GM12878 (cell line): ENCODE measurements around the gene CTAG1B.
"Not testable (repeated sequence)": the region's sequence is repeated elsewhere in the genome, so short reads cannot be mapped to it uniquely, and the experiment has no call there.

Source experiments
- MAX ChIP-seq: IDR thresholded peaks from 2 replicates; pipeline ENCODE4 v1.6.1; 2012; ENCODE audit warnings: low read depth, low read length, improper control_type of control experiment
- NR2C1 ChIP-seq: fragments of 450-650 bp; IDR thresholded peaks from 2 replicates; pipeline ENCODE4 v1.6.1; 2017; ENCODE audit warnings: antibody characterized with exemption, mild to moderate bottlenecking, moderate library complexity
- POLR2A ChIP-seq: IDR thresholded peaks from 2 replicates; pipeline ENCODE4 v1.6.1; 2011; ENCODE audit warnings: low read depth, mild to moderate bottlenecking, low read length
- POLR2AphosphoS5 ChIP-seq: IDR thresholded peaks from 2 replicates; pipeline ENCODE4 v1.6.1; 2011; ENCODE audit warnings: mild to moderate bottlenecking, low read length, inconsistent platforms
- PRDM15 ChIP-seq: fragments of 450-650 bp; formaldehyde crosslinking; IDR thresholded peaks from 2 replicates; pipeline ENCODE4 v1.4.0; 2020; ENCODE audit warnings: mild to moderate bottlenecking, moderate library complexity
- RAD21 ChIP-seq: IDR thresholded peaks from 2 replicates; pipeline ENCODE4 v1.6.1; 2011; ENCODE audit warnings: mild to moderate bottlenecking, low read depth, low read length, moderate library complexity; ENCODE audit not compliant: insufficient read depth
- RB1 ChIP-seq: fragments of 450-650 bp; formaldehyde crosslinking; IDR thresholded peaks from 2 replicates; pipeline ENCODE4 v1.6.1; 2017; ENCODE audit warnings: mild to moderate bottlenecking, borderline replicate concordance
- RFX5 ChIP-seq: IDR thresholded peaks from 2 replicates; pipeline ENCODE4 v1.6.1; 2011; ENCODE audit warnings: low read depth, low read length, improper control_type of control experiment
- USF2 ChIP-seq: IDR thresholded peaks from 2 replicates; pipeline ENCODE4 v1.6.1; 2011; ENCODE audit warnings: low read depth, low read length, improper control_type of control experiment, borderline replicate concordance
- ZNF24 ChIP-seq: fragments of 450-650 bp; IDR thresholded peaks from 2 replicates; pipeline ENCODE4 v1.6.1; 2017; ENCODE audit warnings: antibody characterized with exemption, mild to moderate bottlenecking
- TF ChIP-seq, protein P1 (sequence below): IDR thresholded peaks from 2 replicates; pipeline ENCODE4 v1.6.1; 2011; ENCODE audit warnings: borderline replicate concordance, low read depth, mild to moderate bottlenecking, moderate library complexity, mixed read lengths, low read length; ENCODE audit not compliant: insufficient read depth; ENCODE audit errors: extremely low read length
- TF ChIP-seq, protein P2 (sequence below), 3 experiments: IDR thresholded peaks in 2 of 3; conservative IDR thresholded peaks in 1 of 3; 2 replicates each; pipeline ENCODE4 v1.5.1; 2011; ENCODE audit warnings: low read depth in 3 of 3, low read length in 3 of 3, mild to moderate bottlenecking in 3 of 3, control low read depth in 2 of 3, moderate library complexity in 2 of 3, inconsistent platforms in 1 of 3, mixed read lengths in 1 of 3; ENCODE audit not compliant: control insufficient read depth in 2 of 3, insufficient read depth in 1 of 3; ENCODE audit errors: extremely low read depth in 1 of 3

GRCh38 chrX:154643708-154644107 is 24.6 kb upstream of the CTAG1B start:
- not testable (repeated sequence) for TF ChIP-seq POLR2A; ZNF24; NR2C1; RFX5; POLR2AphosphoS5; USF2; MAX; RB1; RAD21; PRDM15 (CRISPR knock-in tag)
- TF ChIP-seq, protein P1, sequence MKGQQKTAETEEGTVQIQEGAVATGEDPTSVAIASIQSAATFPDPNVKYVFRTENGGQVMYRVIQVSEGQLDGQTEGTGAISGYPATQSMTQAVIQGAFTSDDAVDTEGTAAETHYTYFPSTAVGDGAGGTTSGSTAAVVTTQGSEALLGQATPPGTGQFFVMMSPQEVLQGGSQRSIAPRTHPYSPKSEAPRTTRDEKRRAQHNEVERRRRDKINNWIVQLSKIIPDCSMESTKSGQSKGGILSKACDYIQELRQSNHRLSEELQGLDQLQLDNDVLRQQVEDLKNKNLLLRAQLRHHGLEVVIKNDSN = not testable (repeated sequence)
- TF ChIP-seq, protein P2, sequence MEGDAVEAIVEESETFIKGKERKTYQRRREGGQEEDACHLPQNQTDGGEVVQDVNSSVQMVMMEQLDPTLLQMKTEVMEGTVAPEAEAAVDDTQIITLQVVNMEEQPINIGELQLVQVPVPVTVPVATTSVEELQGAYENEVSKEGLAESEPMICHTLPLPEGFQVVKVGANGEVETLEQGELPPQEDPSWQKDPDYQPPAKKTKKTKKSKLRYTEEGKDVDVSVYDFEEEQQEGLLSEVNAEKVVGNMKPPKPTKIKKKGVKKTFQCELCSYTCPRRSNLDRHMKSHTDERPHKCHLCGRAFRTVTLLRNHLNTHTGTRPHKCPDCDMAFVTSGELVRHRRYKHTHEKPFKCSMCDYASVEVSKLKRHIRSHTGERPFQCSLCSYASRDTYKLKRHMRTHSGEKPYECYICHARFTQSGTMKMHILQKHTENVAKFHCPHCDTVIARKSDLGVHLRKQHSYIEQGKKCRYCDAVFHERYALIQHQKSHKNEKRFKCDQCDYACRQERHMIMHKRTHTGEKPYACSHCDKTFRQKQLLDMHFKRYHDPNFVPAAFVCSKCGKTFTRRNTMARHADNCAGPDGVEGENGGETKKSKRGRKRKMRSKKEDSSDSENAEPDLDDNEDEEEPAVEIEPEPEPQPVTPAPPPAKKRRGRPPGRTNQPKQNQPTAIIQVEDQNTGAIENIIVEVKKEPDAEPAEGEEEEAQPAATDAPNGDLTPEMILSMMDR (IDR thresholded peaks at IDR 0.05 in 2 of 3, conservative IDR thresholded peaks at IDR 0.05 in 1 of 3; ENCODE audit: control insufficient read depth in 2 of 3, extremely low read depth in 1 of 3, insufficient read depth in 1 of 3, low read depth in 3 of 3, low read length in 3 of 3) = not testable (repeated sequence)
